Smooth muscle cell (in vitro differentiated cells): ENCODE results near the gene EXOSC7. TPM values are rescaled to one million over a fixed set of nuclear protein-coding genes. Genes with fewer than 3 reads are reported as not detected.
"Not testable (repeated sequence)": the region's sequence is repeated elsewhere in the genome, so short reads cannot be mapped to it uniquely, and the experiment has no call there.

Source experiments
- DNase-seq: peaks from one replicate; lab custom pipeline; 2025; ENCODE audit not compliant: unreplicated experiment; lab: John Stamatoyannopoulos, UW
- H2AFZ ChIP-seq: fragments of 200-600 bp; sonication (generic); 2 replicates; pipeline ENCODE4 v1.6.0; 2016; ENCODE audit warnings: antibody characterized with exemption, low read depth, mild to moderate bottlenecking
- H3F3A ChIP-seq: fragments of 200-600 bp; sonication (generic); 2 replicates; pipeline ENCODE4 v1.6.0; 2017; ENCODE audit warnings: antibody characterized with exemption, low read depth
- H3K27ac ChIP-seq: fragments of 200-600 bp; sonication (generic); 2 replicates; pipeline ENCODE4 v1.5.1; 2016; ENCODE audit warnings: low read depth, mild to moderate bottlenecking
- H3K27me3 ChIP-seq: fragments of 200-600 bp; sonication (generic); 2 replicates; pipeline ENCODE4 v1.6.1; 2016; ENCODE audit warnings: low read depth, mild to moderate bottlenecking
- H3K36me3 ChIP-seq: fragments of 200-600 bp; sonication (generic); 2 replicates; pipeline ENCODE4 v1.5.1; 2016; ENCODE audit warnings: low read depth
- H3K4me1 ChIP-seq: fragments of 200-600 bp; sonication (generic); 2 replicates; pipeline ENCODE4 v1.5.1; 2016; ENCODE audit warnings: low read depth
- H3K4me2 ChIP-seq: fragments of 200-600 bp; sonication (generic); 2 replicates; pipeline ENCODE4 v1.6.0; 2016; ENCODE audit warnings: mild to moderate bottlenecking
- H3K4me3 ChIP-seq: fragments of 200-600 bp; sonication (generic); 2 replicates; pipeline ENCODE4 v1.5.1; 2016; ENCODE audit warnings: mild to moderate bottlenecking
- H3K79me2 ChIP-seq: fragments of 200-600 bp; sonication (generic); 2 replicates; pipeline ENCODE4 v1.6.0; 2016; ENCODE audit warnings: low read depth, mild to moderate bottlenecking
- H3K9ac ChIP-seq: fragments of 200-600 bp; sonication (generic); 2 replicates; pipeline ENCODE4 v1.6.0; 2016; ENCODE audit warnings: low read depth
- H3K9me3 ChIP-seq: fragments of 200-600 bp; sonication (generic); replicated peaks from 2 replicates; pipeline ENCODE4 v1.5.1; 2016; ENCODE audit warnings: low read depth
- H4K20me1 ChIP-seq: fragments of 200-600 bp; sonication (generic); 2 replicates; pipeline ENCODE4 v1.6.0; 2016; ENCODE audit warnings: low read depth
- CTCF ChIP-seq: fragments of 200-600 bp; sonication (generic); IDR thresholded peaks from 2 replicates; pipeline ENCODE4 v1.5.1; 2017; ENCODE audit warnings: borderline replicate concordance, mild to moderate bottlenecking, antibody characterized with exemption; ENCODE audit not compliant: insufficient read depth, poor library complexity, severe bottlenecking
- WGBS: methylation state at CpG from one replicate; pipeline ENCODE4 v1.1.7; 2016; ENCODE audit warnings: low lambda C conversion rate; 5-methylcytosine and 5-hydroxymethylcytosine counted together
- polyA plus RNA-seq: library from polyadenylated mRNA; unstranded; fragments of >200 nt; fragmentation: Nextera tagmentation; extraction: Ambion mirVana; gene quantifications from 2 replicates; pipeline ENCODE4 v1.2.1, GENCODE V29; 2016
- total RNA-seq: library from RNA; depleted of rRNA; stranded (reverse); fragments of >200 nt; gene quantifications from 2 replicates; pipeline ENCODE4 v1.2.3, GENCODE V29; 2014

The EXOSC7 gene
- total and polyA plus RNA-seq, 2 experiments from 2014 or later: 42.2 to 49.0 TPM

DNA sequence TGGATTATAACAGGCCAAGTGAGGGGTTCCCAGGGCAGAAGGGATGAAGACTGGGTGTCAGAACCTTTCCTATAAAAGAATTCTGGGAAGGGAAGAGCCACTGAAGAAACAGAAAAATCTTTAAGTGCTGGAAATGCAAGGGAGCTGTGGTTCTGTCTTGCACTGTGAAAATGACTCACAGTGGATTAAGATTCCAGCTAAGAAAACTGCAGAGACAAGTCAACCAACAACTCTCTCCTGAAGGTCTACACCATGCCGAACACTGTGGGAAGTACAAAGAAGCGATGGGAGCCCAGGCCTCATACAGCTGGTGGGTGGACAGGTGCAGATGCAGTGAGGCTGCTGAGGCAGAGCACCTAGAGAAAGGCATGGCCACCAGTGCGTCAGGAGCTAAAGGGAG, 27.8 kb upstream of the EXOSC7 start:
- 64% methylated on average over 3 of the region's 3 CpGs for WGBS
- no peaks in the 10 kb centered on the region for H3K36me3 ChIP-seq
- H3K4me1 ChIP-seq: no peaks in the 10 kb centered on the region
- no peaks in the 10 kb centered on the region for H3K27me3 ChIP-seq
- no peak overlapping the region for H3K27ac ChIP-seq
- H3K4me2 ChIP-seq: peak overlapping the region; percentile 61
- no peaks in the 10 kb centered on the region for H3K9me3 ChIP-seq
- no peak overlapping the region for H2AFZ ChIP-seq
- no peak for TF ChIP-seq CTCF
- H3F3A ChIP-seq: no peaks in the 10 kb centered on the region
- H3K9ac ChIP-seq: no peak overlapping the region
- no peak for DNase-seq
- H3K79me2 ChIP-seq: no peaks in the 10 kb centered on the region
- no peak overlapping the region for H3K4me3 ChIP-seq
- peaks cover 62% of the 10 kb centered on the region for H4K20me1 ChIP-seq

DNA sequence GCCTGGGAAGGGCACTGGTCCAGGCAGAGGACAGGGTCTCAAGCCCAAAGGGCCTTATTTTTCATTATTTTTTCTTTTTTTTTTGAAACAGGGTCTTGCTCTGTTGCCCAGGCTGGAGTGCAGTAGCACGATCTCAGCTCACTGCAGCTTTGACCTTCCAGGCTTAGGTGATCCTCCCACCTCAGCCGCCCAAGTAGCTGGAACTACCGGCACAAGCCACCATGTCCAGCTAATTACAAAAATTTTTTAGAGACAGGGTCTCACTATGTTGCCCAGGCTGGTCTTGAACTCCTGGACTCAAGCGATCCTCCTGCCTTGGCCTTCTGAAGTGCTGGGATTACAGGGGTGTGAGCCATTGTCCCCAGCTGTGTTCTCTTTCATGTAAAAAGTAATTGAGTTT, 26.3 kb upstream of the EXOSC7 start:
- not testable (repeated sequence) for H2AFZ ChIP-seq, H3K9me3 ChIP-seq, H3K27ac ChIP-seq, H3K4me3 ChIP-seq, H3K27me3 ChIP-seq, DNase-seq, H3K79me2 ChIP-seq, H3K4me1 ChIP-seq, H3K36me3 ChIP-seq, H3F3A ChIP-seq, H3K9ac ChIP-seq, H3K4me2 ChIP-seq
- H4K20me1 ChIP-seq: peaks cover 78% of the 10 kb centered on the region
- 100% methylated on average over 4 of the region's 4 CpGs for WGBS

- no peak for TF ChIP-seq CTCF
- Histone ChIP-seq H3K9me3 (no peaks in the 10 kb centered on the region), H2AFZ (no peak overlapping the region), H3K4me2 (no peak overlapping the region), H3K4me3 (no peak overlapping the region), H3K27me3 (no peaks in the 10 kb centered on the region), H3K9ac (no peak overlapping the region), H3K27ac (no peak overlapping the region), H3K4me1 (no peaks in the 10 kb centered on the region), H3F3A (no peaks in the 10 kb centered on the region), H3K36me3 (no peaks in the 10 kb centered on the region), H4K20me1 (peaks cover 82% of the 10 kb centered on the region), H3K79me2 (no peaks in the 10 kb centered on the region)
- WGBS: 95% methylated on average over 2 of the region's 2 CpGs
- DNase-seq: no peak
Observed at GRCh38 chr3:44950275-44950734, 25.7 kb upstream of the EXOSC7 start.

DNA sequence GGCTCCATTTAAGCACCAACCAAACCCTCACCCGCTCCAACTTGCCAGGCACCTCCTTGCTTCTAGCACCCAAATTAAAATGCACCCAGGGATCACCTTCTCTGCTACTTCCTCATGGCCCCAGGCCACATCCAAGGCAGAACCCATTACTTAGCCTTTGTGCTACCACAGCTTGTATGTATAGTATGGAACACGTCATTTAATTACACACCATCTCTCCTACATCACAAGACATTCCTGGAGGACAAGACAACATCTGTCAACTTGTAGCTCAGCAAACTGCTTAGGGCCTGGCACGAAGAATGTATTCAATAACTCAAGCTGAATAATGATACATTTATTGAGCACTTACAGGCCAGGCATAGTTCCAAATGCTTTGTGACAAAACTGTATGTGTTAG, 23.4 kb upstream of the EXOSC7 start:
- TF ChIP-seq CTCF: no peak
- no peaks in the 10 kb centered on the region for H3F3A ChIP-seq
- H3K4me1 ChIP-seq: no peaks in the 10 kb centered on the region
- no peak for DNase-seq
- no peaks in the 10 kb centered on the region for H3K9me3 ChIP-seq
- peaks cover 90% of the 10 kb centered on the region for H4K20me1 ChIP-seq
- H3K79me2 ChIP-seq: no peaks in the 10 kb centered on the region
- WGBS: 91% methylated on average over 3 of the region's 3 CpGs
- H3K9ac ChIP-seq: no peak overlapping the region
- H3K36me3 ChIP-seq: no peaks in the 10 kb centered on the region
- no peaks in the 10 kb centered on the region for H3K27me3 ChIP-seq
- H2AFZ ChIP-seq: no peak overlapping the region
- H3K27ac ChIP-seq: no peak overlapping the region
- H3K4me3 ChIP-seq: no peak overlapping the region
- no peak overlapping the region for H3K4me2 ChIP-seq
